A375 (cell line): Measurements from ENCODE around the gene POLR1D. TPM values are rescaled to one million over a fixed set of nuclear protein-coding genes. Genes with fewer than 3 reads are reported as not detected.

ENCODE experiments used
- total RNA-seq: library from RNA; depleted of rRNA; stranded (reverse); fragments of >200 nt; shearing (Covaris generic); gene quantifications from 2 replicates; pipeline ENCODE4 v1.2.3, GENCODE V29; 2014; rRNA removed

The POLR1D gene, protein sequence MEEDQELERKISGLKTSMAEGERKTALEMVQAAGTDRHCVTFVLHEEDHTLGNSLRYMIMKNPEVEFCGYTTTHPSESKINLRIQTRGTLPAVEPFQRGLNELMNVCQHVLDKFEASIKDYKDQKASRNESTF
- total RNA-seq, result 132 and 164 TPM in 2 replicates

DNA sequence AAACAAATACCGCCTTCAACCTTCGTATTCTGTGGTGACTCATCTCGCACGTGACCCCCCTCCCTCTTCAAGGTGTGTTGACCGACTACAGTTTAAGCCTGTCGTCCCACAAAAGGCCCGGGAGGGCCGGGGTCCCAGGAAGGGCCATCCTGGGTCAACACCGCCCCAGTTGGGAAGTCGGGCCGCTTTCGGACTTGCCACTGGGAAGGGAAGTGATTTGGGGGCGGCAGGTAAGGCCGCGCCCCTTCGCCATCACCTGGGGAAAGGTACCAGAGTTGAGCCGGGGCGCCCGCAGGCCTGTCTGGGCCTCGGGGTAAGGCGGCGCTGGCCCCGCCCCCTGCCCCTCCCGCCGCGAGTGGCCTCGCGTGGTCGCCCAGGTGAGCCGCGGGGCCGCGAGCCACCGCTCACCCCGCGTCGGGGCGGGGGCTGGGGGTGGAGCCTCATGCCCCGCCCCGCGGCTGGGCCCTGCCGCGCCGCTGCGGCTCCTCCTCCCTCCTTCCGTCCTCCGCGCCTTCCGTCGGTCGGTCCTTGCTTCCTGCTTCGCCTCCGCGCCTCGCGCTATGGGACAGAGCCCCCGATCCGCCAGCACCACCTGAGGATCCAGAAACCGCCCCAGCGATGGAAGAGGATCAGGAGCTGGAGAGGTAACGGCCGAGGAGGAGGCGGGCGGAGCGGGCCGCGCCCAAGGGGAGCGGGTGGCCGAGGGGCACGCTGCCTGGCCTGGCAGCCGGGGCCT is at the start of gene POLR1D:
Gene POLR1D, plus strand, starts transcription at position 527 of the 736 bp plus-strand sequence. Its CDS starts 92 bp downstream, at position 619.

GRCh38 chr13:27620377-27621115 is 1.1 kb upstream of the POLR1D start, which contains the start of gene LNX2:
TSS of gene LNX2 (minus strand) at chr13:27620529. CDS start at chr13:27581703, 38,826 bp downstream.

Other genes with a start within 250 kb of the POLR1D start
- gene GTF3A, start 197.3 kb upstream of the POLR1D start, total RNA-seq, result 87.9 and 101 TPM in 2 replicates
- gene MTIF3, start 171.3 kb upstream of the POLR1D start, total RNA-seq, result 45.1 and 57.5 TPM in 2 replicates
- 1.6 and 2.2 TPM in 2 replicates for gene LNX2, start 1.4 kb upstream of the POLR1D start, total RNA-seq
- not detected in 2 replicates for gene GSX1, start 170.6 kb downstream of the POLR1D start, total RNA-seq